Measurements from ENCODE around the gene AIG1. TPM values are rescaled to one million over a fixed set of nuclear protein-coding genes. Genes with fewer than 3 reads are reported as not detected.

AIG1 gene
- total and polyA plus RNA-seq, 2 of the 4 experiments (the other 2 are of a cell fraction) = 21.3 to 27.1 TPM

GRCh38 chr6:143276436-143276835 lies 215.7 kb downstream of the AIG1 start:
- Histone ChIP-seq H3K36me3 (ENCODE audit: control insufficient read depth, insufficient read depth, low read length) (no peaks in the 10 kb centered on the region), H3K14ac (replicated peaks; ENCODE audit: low read depth, low read length) (no peak overlapping the region), H4K91ac (ENCODE audit: insufficient read depth, low read depth, low read length) (no peak overlapping the region), H3K27me3 (ENCODE audit: control insufficient read depth, insufficient read depth, low read length) (no peaks in the 10 kb centered on the region), H2BK20ac (ENCODE audit: low read depth, low read length) (no peak overlapping the region), H2AFZ (replicated peaks; ENCODE audit: low read length, poor library complexity) (no peak overlapping the region), H3K4me1 (ENCODE audit: control insufficient read depth, insufficient read depth, low read length) (no peaks in the 10 kb centered on the region), H3K23ac (ENCODE audit: low read depth, low read length) (no peak overlapping the region), H3K9me1 (ENCODE audit: insufficient read depth, low read length) (no peaks in the 10 kb centered on the region), H3K79me1 (ENCODE audit: low read depth in 1 of 2, low read length in 2 of 2) (no peaks in the 10 kb centered on the region), H4K5ac (ENCODE audit: low read depth, low read length) (no peak overlapping the region), H2AK9ac (replicated peaks; ENCODE audit: low read depth, low read length, poor library complexity) (no peak overlapping the region), H2BK5ac (ENCODE audit: low read depth, low read length, poor library complexity, severe bottlenecking) (no peak overlapping the region), H3K56ac (ENCODE audit: extremely low read depth, insufficient read depth, low read length) (no peak overlapping the region), H3K4me2 (ENCODE audit: low read depth, low read length) (no peak overlapping the region), H3K18ac (ENCODE audit: low read depth, low read length) (no peak overlapping the region), H2BK120ac (ENCODE audit: low read depth, low read length) (no peak overlapping the region), H3K27ac (ENCODE audit: insufficient read depth, low read length) (no peak overlapping the region), H3K4me3 (ENCODE audit: insufficient read depth, low read depth, low read length) (no peak overlapping the region), H2AK5ac (ENCODE audit: low read depth, low read length) (no peak overlapping the region), H3K9ac (ENCODE audit: low read depth, low read length) (no peak overlapping the region), H3K4ac (ENCODE audit: low read depth, low read length) (no peak overlapping the region), H4K20me1 (ENCODE audit: insufficient read depth, low read length) (no peaks in the 10 kb centered on the region), H4K8ac (ENCODE audit: low read depth in 2 of 2, low read length in 2 of 2) (no peak overlapping the region), H3K9me3 (ENCODE audit: control insufficient read depth, insufficient read depth, low read length) (no peaks in the 10 kb centered on the region), H2BK15ac (ENCODE audit: low read depth, low read length) (no peak overlapping the region)
- ChIA-PET CTCF (no interaction called here), POLR2A (ENCODE audit: unreplicated experiment) (no interaction called here)
- no peak for TF ChIP-seq SMC3 (IDR thresholded peaks at IDR 0.05; ENCODE audit: low read depth, low read length)
- no peak for TF ChIP-seq USF2 (IDR thresholded peaks at IDR 0.05; ENCODE audit: low read depth, low read length)
- no peak for TF ChIP-seq MAFK (IDR thresholded peaks at IDR 0.05; ENCODE audit: low read depth, low read length)
- TF ChIP-seq CHD1 (IDR thresholded peaks at IDR 0.05; ENCODE audit: low read depth, low read length) = no peak
- TF ChIP-seq MAZ (IDR thresholded peaks at IDR 0.05; ENCODE audit: borderline replicate concordance, low read depth, low read length) = no peak
- no peak for TF ChIP-seq BHLHE40 (IDR thresholded peaks at IDR 0.05; ENCODE audit: low read depth, low read length)
- no peak for TF ChIP-seq RCOR1 (IDR thresholded peaks at IDR 0.05; ENCODE audit: insufficient replicate concordance, low read length)
- no peak for TF ChIP-seq CEBPB (IDR thresholded peaks at IDR 0.05; ENCODE audit: low read depth, low read length)
- TF ChIP-seq ELK1 (IDR thresholded peaks at IDR 0.05; ENCODE audit: borderline replicate concordance, low read depth, low read length) = no peak
- no peak for TF ChIP-seq POLR2A (IDR thresholded peaks at IDR 0.05; ENCODE audit: low read depth, low read length)
- no peak for TF ChIP-seq RFX5 (IDR thresholded peaks at IDR 0.05; ENCODE audit: low read depth, low read length)
- TF ChIP-seq CTCF (conservative IDR thresholded peaks at IDR 0.05; ENCODE audit: low read depth, low read length) = no peak
- TF ChIP-seq FOS (IDR thresholded peaks at IDR 0.05; ENCODE audit: low read depth, low read length) = no peak
- no peak for TF ChIP-seq NFE2L2 (IDR thresholded peaks at IDR 0.05; ENCODE audit: low read depth, low read length)
- TF ChIP-seq RAD21 (IDR thresholded peaks at IDR 0.05; ENCODE audit: low read length) = no peak
- intact Hi-C loops (cut with micrococcal nuclease) = no loop called here
- no TSS peak for BruUV-seq (replicated peaks)
- ATAC-seq (ENCODE audit: low read depth) (no peak), DNase-seq (no peak)
- dilution Hi-C loops (cut with HindIII; ENCODE audit: low sequenced_read_pairs, unreplicated experiment) = no loop called here
- 100% methylated on average over 2 of the region's 4 CpGs; no CpG with 5 or more reads in 1 of the 2 experiments for WGBS, 2 experiments (ENCODE audit: extremely low coverage in 2 of 2, insufficient read length in 1 of 2)
- in situ Hi-C loops (cut with MboI; ENCODE audit: low sequenced_read_pairs) = no loop called here
